HepG2 (cell line): Measurements from ENCODE around the gene GNGT2. TPM values are rescaled to one million over a fixed set of nuclear protein-coding genes. Genes with fewer than 3 reads are reported as not detected.

ENCODE experiments used
- ARNT2 ChIP-seq: sonication (generic); formaldehyde crosslinking; IDR thresholded peaks from 2 replicates; pipeline ENCODE4 v1.8.0; 2022; ENCODE audit warnings: mild to moderate bottlenecking, low read depth, missing genetic modification reagents, moderate library complexity
- ELF1 ChIP-seq: sonication (generic); formaldehyde crosslinking; IDR thresholded peaks from 2 replicates; pipeline ENCODE4 v1.4.0; 2020; ENCODE audit warnings: missing genetic modification reagents
- ELK4 ChIP-seq: sonication (generic); formaldehyde crosslinking; IDR thresholded peaks from 2 replicates; pipeline ENCODE4 v1.9.0; 2021; ENCODE audit warnings: missing genetic modification reagents, borderline replicate concordance
- LCORL ChIP-seq, 2 experiments: fragments of 450-650 bp in 1 of 2; sonication (generic) in 1 of 2; formaldehyde crosslinking in 1 of 2; IDR thresholded peaks; 2 replicates each; pipeline versions ENCODE4 v1.5.0 to v1.6.1; 2017 to 2020; ENCODE audit warnings: antibody characterized with exemption in 1 of 2, missing genetic modification reagents in 1 of 2
- MBNL3 ChIP-seq: fragments of 250-450 bp; sonication (Bioruptor Pico); conservative IDR thresholded peaks from 2 replicates; pipeline ENCODE4 v1.8.0; 2022; ENCODE audit warnings: mild to moderate bottlenecking, inconsistent platforms
- MED13 ChIP-seq: sonication (generic); formaldehyde crosslinking; IDR thresholded peaks from 2 replicates; pipeline ENCODE4 v1.5.0; 2020; ENCODE audit warnings: missing genetic modification reagents
- MED8 ChIP-seq: sonication (generic); formaldehyde crosslinking; IDR thresholded peaks from 2 replicates; pipeline ENCODE4 v1.8.1; 2023; ENCODE audit warnings: mild to moderate bottlenecking, missing genetic modification reagents; ENCODE audit not compliant: insufficient replicate concordance
- NFIC ChIP-seq: IDR thresholded peaks from 2 replicates; pipeline ENCODE4 v1.6.1; 2012; ENCODE audit warnings: mild to moderate bottlenecking, low read length, inconsistent platforms
- RFXAP ChIP-seq: sonication (generic); formaldehyde crosslinking; IDR thresholded peaks from 2 replicates; pipeline ENCODE4 v1.4.0; 2020; ENCODE audit warnings: missing genetic modification reagents, borderline replicate concordance
- THYN1 ChIP-seq: sonication (generic); formaldehyde crosslinking; IDR thresholded peaks from 2 replicates; pipeline ENCODE4 v1.8.1; 2023; ENCODE audit warnings: low read depth, mild to moderate bottlenecking, moderate library complexity, missing genetic modification reagents, borderline replicate concordance
- TOPORS ChIP-seq: sonication (generic); formaldehyde crosslinking; IDR thresholded peaks from 2 replicates; pipeline ENCODE4 v1.8.0; 2023; ENCODE audit warnings: mild to moderate bottlenecking, missing genetic modification reagents
- ZBTB44 ChIP-seq: sonication (generic); formaldehyde crosslinking; IDR thresholded peaks from 2 replicates; pipeline ENCODE4 v1.4.0; 2020; ENCODE audit warnings: missing genetic modification reagents
- ZNF12 ChIP-seq: sonication (generic); formaldehyde crosslinking; IDR thresholded peaks from 2 replicates; pipeline ENCODE4 v1.5.0; 2020; ENCODE audit warnings: missing genetic modification reagents
- ZNF543 ChIP-seq: sonication (generic); formaldehyde crosslinking; IDR thresholded peaks from 2 replicates; pipeline ENCODE4 v1.4.0; 2020; ENCODE audit warnings: mild to moderate bottlenecking, missing genetic modification reagents
- ZNF841 ChIP-seq: sonication (generic); formaldehyde crosslinking; IDR thresholded peaks from 2 replicates; pipeline ENCODE4 v1.8.1; 2023; ENCODE audit warnings: missing genetic modification reagents, borderline replicate concordance
- ZSCAN21 ChIP-seq: sonication (generic); formaldehyde crosslinking; IDR thresholded peaks from 2 replicates; pipeline ENCODE4 v1.8.0; 2022; ENCODE audit warnings: mild to moderate bottlenecking, missing genetic modification reagents, moderate library complexity, borderline replicate concordance
- polyA plus RNA-seq, 8 experiments: library from polyadenylated mRNA; depleted of rRNA in 3 of 8; stranded (reverse) in 7 of 8; unstranded in 1 of 8; fragments of >200 nt; fragmentation: Illumina TruSeq in 4 of 8; extraction: Trizol in 4 of 8; gene quantifications; 2 replicates each; pipeline versions ENCODE4 v1.2.1 to v1.2.3, GENCODE V29; 2011 to 2016; ENCODE audit warnings: low read depth in 4 of 8, missing spikeins in 1 of 8, mixed read lengths in 1 of 8; ENCODE audit not compliant: insufficient read depth in 1 of 8
- total RNA-seq, 5 experiments: library from RNA; depleted of rRNA; stranded (reverse); fragments of >200 nt; fragmentation: Illumina TruSeq; extraction: Trizol; gene quantifications; 2 replicates each; pipeline ENCODE4 v1.2.3, GENCODE V29; 2016; ENCODE audit warnings: low read depth in 1 of 5
- TF ChIP-seq, protein P1 (sequence below): sonication (generic); formaldehyde crosslinking; IDR thresholded peaks from 2 replicates; pipeline ENCODE4 v1.9.0; 2022; ENCODE audit warnings: low read depth, missing genetic modification reagents
- TF ChIP-seq, protein P2 (sequence below): sonication (generic); formaldehyde crosslinking; IDR thresholded peaks from 2 replicates; pipeline ENCODE4 v1.5.0; 2020; ENCODE audit warnings: mild to moderate bottlenecking, missing genetic modification reagents
- TF ChIP-seq, protein P3 (sequence below): sonication (generic); formaldehyde crosslinking; IDR thresholded peaks from 2 replicates; pipeline ENCODE4 v1.4.0; 2020; ENCODE audit warnings: missing genetic modification reagents, borderline replicate concordance
- TF ChIP-seq, protein P4 (sequence below): sonication (generic); formaldehyde crosslinking; IDR thresholded peaks from 2 replicates; pipeline ENCODE4 v1.5.0; 2020; ENCODE audit warnings: mild to moderate bottlenecking, low read depth, missing genetic modification reagents, borderline replicate concordance

The GNGT2 gene
- total and polyA plus RNA-seq, 2 of the 13 experiments (the other 11 are each of a cell fraction or from before 2014, with no cell fraction given): not detected

DNA sequence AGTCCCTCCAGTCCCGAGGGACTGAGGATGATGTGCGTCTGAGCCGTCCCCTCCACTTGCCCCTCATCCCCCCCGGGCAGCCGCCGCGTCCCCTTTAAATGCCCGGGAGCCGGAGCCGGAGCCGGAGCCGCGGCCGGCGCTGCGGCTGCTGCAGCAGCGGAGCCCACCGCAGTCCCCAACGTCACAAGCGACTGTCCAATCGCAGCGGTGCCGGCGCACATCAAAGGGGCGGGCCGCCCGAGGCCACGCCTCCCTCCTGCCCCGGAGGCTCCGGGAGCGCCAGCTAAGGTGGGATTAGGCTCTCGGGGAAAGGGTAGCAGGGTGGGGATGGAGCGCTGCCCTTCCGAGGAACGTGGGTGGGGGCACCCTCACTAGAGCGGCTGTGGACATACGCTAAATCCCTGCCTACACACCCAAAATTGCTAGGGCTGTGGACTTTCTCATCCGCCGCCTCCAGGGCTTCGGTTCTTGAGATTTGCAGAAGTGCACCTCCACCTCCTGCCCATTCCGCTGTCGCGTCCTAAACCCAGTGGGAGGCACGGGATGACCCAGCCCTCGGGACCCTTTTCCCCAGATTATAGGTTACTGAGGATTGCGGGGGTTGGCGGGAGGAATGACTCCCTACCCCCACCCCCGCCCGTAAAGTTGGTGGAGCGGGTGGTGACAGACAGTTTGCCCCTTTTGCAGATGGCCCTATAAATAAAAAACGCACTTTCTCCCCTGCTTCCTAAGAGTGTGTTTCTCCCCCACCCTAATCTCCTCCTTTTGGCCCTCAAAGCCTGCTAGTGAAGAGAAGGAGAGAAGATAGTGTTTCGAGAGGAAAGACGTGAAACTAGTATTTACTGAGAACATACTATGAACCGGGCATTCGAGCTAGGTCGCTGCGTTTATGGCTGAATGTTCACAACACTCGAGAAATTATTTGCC, 20.5 kb upstream of the GNGT2 start, which contains the start of gene PHOSPHO1 (continued):
- TF ChIP-seq ARNT2 (CRISPR knock-in tag) (no peak), MED13 (CRISPR knock-in tag) (no peak), ZNF841 (no peak), MBNL3 (CRISPR knock-in tag) (no peak), ZBTB44 (CRISPR knock-in tag) (no peak), MED8 (CRISPR knock-in tag) (no peak), LCORL (IDR thresholded peaks at IDR 0.05) (no peak), LCORL (CRISPR knock-in tag; IDR thresholded peaks at IDR 0.05) (0 out of 2 replicates have a peak, but pooled peaks have one; percentile 26), ZNF12 (CRISPR knock-in tag) (no peak), ZSCAN21 (CRISPR knock-in tag) (no peak), RFXAP (no peak), TOPORS (CRISPR knock-in tag) (no peak), ELF1 (CRISPR knock-in tag) (no peak), ZNF543 (CRISPR knock-in tag) (no peak), ELK4 (CRISPR knock-in tag) (no peak), THYN1 (no peak), NFIC (no peak)
- TF ChIP-seq, protein P1, sequence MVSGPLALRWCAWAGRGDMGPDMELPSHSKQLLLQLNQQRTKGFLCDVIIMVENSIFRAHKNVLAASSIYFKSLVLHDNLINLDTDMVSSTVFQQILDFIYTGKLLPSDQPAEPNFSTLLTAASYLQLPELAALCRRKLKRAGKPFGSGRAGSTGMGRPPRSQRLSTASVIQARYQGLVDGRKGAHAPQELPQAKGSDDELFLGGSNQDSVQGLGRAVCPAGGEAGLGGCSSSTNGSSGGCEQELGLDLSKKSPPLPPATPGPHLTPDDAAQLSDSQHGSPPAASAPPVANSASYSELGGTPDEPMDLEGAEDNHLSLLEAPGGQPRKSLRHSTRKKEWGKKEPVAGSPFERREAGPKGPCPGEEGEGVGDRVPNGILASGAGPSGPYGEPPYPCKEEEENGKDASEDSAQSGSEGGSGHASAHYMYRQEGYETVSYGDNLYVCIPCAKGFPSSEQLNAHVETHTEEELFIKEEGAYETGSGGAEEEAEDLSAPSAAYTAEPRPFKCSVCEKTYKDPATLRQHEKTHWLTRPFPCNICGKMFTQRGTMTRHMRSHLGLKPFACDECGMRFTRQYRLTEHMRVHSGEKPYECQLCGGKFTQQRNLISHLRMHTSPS (CRISPR knock-in tag): no peak
- TF ChIP-seq, protein P2, sequence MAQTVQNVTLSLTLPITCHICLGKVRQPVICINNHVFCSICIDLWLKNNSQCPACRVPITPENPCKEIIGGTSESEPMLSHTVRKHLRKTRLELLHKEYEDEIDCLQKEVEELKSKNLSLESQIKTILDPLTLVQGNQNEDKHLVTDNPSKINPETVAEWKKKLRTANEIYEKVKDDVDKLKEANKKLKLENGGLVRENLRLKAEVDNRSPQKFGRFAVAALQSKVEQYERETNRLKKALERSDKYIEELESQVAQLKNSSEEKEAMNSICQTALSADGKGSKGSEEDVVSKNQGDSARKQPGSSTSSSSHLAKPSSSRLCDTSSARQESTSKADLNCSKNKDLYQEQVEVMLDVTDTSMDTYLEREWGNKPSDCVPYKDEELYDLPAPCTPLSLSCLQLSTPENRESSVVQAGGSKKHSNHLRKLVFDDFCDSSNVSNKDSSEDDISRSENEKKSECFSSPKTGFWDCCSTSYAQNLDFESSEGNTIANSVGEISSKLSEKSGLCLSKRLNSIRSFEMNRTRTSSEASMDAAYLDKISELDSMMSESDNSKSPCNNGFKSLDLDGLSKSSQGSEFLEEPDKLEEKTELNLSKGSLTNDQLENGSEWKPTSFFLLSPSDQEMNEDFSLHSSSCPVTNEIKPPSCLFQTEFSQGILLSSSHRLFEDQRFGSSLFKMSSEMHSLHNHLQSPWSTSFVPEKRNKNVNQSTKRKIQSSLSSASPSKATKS (CRISPR knock-in tag): no peak
- TF ChIP-seq, protein P3, sequence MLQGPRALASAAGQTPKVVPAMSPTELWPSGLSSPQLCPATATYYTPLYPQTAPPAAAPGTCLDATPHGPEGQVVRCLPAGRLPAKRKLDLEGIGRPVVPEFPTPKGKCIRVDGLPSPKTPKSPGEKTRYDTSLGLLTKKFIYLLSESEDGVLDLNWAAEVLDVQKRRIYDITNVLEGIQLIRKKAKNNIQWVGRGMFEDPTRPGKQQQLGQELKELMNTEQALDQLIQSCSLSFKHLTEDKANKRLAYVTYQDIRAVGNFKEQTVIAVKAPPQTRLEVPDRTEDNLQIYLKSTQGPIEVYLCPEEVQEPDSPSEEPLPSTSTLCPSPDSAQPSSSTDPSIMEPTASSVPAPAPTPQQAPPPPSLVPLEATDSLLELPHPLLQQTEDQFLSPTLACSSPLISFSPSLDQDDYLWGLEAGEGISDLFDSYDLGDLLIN (CRISPR knock-in tag): no peak
- TF ChIP-seq, protein P4, sequence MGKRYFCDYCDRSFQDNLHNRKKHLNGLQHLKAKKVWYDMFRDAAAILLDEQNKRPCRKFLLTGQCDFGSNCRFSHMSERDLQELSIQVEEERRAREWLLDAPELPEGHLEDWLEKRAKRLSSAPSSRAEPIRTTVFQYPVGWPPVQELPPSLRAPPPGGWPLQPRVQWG (CRISPR knock-in tag): no peak
